GM23338 (cell line): ENCODE data around the gene SOX1. TPM values are rescaled to one million over a fixed set of nuclear protein-coding genes. Genes with fewer than 3 reads are reported as not detected.

ENCODE experiments used
- ATAC-seq: fragments of 200-7000 bp; cut with Tn5 transposase; 3 replicates; pipeline ENCODE4 v1.9.1; 2020
- DNase-seq: peaks from one replicate; pipeline ENCODE4 v3.0.0-alpha.2; 2015; ENCODE audit warnings: low spot score
- H2AFZ ChIP-seq: fragments of 200-600 bp; sonication (generic); 2 replicates; pipeline ENCODE4 v1.8.0; 2016; ENCODE audit warnings: antibody characterized with exemption, mild to moderate bottlenecking, moderate library complexity
- H3F3A ChIP-seq: fragments of 200-600 bp; sonication (generic); replicated peaks from 2 replicates; pipeline ENCODE4 v1.8.0; 2017; ENCODE audit warnings: antibody characterized with exemption, mixed run types, low read depth
- H3K27ac ChIP-seq: fragments of 200-600 bp; sonication (generic); 2 replicates; pipeline ENCODE4 v1.6.1; 2016; ENCODE audit warnings: low read depth
- H3K27me3 ChIP-seq: fragments of 200-600 bp; sonication (generic); 2 replicates; pipeline ENCODE4 v1.8.0; 2016; ENCODE audit warnings: mild to moderate bottlenecking, mixed run types, moderate library complexity; ENCODE audit not compliant: insufficient read depth
- H3K36me3 ChIP-seq: fragments of 200-600 bp; sonication (generic); 2 replicates; pipeline ENCODE4 v1.8.0; 2016; ENCODE audit warnings: mild to moderate bottlenecking; ENCODE audit not compliant: insufficient read depth
- H3K4me1 ChIP-seq: fragments of 200-600 bp; sonication (generic); 2 replicates; pipeline ENCODE4 v1.8.0; 2016; ENCODE audit warnings: mild to moderate bottlenecking, moderate library complexity; ENCODE audit not compliant: insufficient read depth
- H3K4me2 ChIP-seq: fragments of 200-600 bp; sonication (generic); 2 replicates; pipeline ENCODE4 v1.7.1; 2017; ENCODE audit warnings: mixed run types
- H3K4me3 ChIP-seq: fragments of 200-600 bp; sonication (generic); 2 replicates; pipeline ENCODE4 v1.6.1; 2016; ENCODE audit warnings: mixed run types
- H3K79me2 ChIP-seq: fragments of 200-600 bp; sonication (generic); replicated peaks from 2 replicates; pipeline ENCODE4 v1.8.0; 2017; ENCODE audit warnings: mild to moderate bottlenecking; ENCODE audit not compliant: insufficient read depth
- H3K9me2 ChIP-seq: fragments of 200-600 bp; sonication (generic); 2 replicates; pipeline ENCODE4 v1.8.0; 2017; ENCODE audit not compliant: insufficient read depth
- H4K20me1 ChIP-seq: fragments of 200-600 bp; sonication (generic); replicated peaks from 2 replicates; pipeline ENCODE4 v1.8.0; 2017; ENCODE audit warnings: mild to moderate bottlenecking; ENCODE audit not compliant: insufficient read depth
- H3K27ac Mint-ChIP-seq: 2 replicates; pipeline ENCODE4 v1.8.0; 2020; ENCODE audit warnings: inconsistent platforms, mild to moderate bottlenecking, moderate library complexity, mixed read lengths
- H3K27me3 Mint-ChIP-seq: 3 replicates; pipeline ENCODE4 v1.8.0; 2022; ENCODE audit warnings: low read depth, mild to moderate bottlenecking, moderate library complexity, mixed read lengths, inconsistent platforms; ENCODE audit not compliant: insufficient read depth, poor library complexity
- H3K36me3 Mint-ChIP-seq: 3 replicates; pipeline ENCODE4 v1.8.0; 2021; ENCODE audit warnings: low read depth, mild to moderate bottlenecking, inconsistent platforms, moderate library complexity, mixed read lengths
- H3K4me1 Mint-ChIP-seq: 3 replicates; pipeline ENCODE4 v1.8.0; 2020; ENCODE audit warnings: mild to moderate bottlenecking, inconsistent platforms, mixed read lengths
- H3K4me3 Mint-ChIP-seq: 3 replicates; pipeline ENCODE4 v1.8.0; 2021; ENCODE audit warnings: moderate library complexity, mild to moderate bottlenecking, inconsistent platforms, mixed read lengths
- H3K9me3 Mint-ChIP-seq: 3 replicates; pipeline ENCODE4 v1.8.0; 2020; ENCODE audit warnings: moderate library complexity, mild to moderate bottlenecking, inconsistent platforms, mixed read lengths
- EZH2 ChIP-seq: fragments of 200-600 bp; sonication (generic); IDR thresholded peaks from one replicate; pipeline ENCODE4 v1.8.0; 2017; ENCODE audit warnings: antibody characterized with exemption, mild to moderate bottlenecking, low read depth; ENCODE audit not compliant: unreplicated experiment
- EZH2phosphoT487 ChIP-seq: fragments of 200-600 bp; sonication (generic); IDR thresholded peaks from one replicate; pipeline ENCODE4 v1.8.1; 2018; ENCODE audit warnings: antibody characterized with exemption; ENCODE audit not compliant: unreplicated experiment
- JUNB ChIP-seq: IDR thresholded peaks from one replicate; pipeline ENCODE4 v1.6.1; 2016; ENCODE audit warnings: antibody characterized with exemption; ENCODE audit not compliant: unreplicated experiment
- NANOG ChIP-seq: IDR thresholded peaks from 2 replicates; pipeline ENCODE4 v1.6.1; 2016; ENCODE audit warnings: antibody characterized with exemption, borderline replicate concordance
- POLR2AphosphoS5 ChIP-seq: IDR thresholded peaks from 2 replicates; pipeline ENCODE4 v1.6.1; 2016; ENCODE audit warnings: antibody characterized with exemption, low read depth
- REST ChIP-seq: IDR thresholded peaks from one replicate; pipeline ENCODE4 v1.6.1; 2018; ENCODE audit warnings: antibody characterized with exemption; ENCODE audit not compliant: unreplicated experiment
- STAT1 ChIP-seq: IDR thresholded peaks from one replicate; pipeline ENCODE4 v1.6.1; 2016; ENCODE audit warnings: antibody characterized with exemption; ENCODE audit not compliant: unreplicated experiment
- ZNF114 ChIP-seq: fragments of 250-450 bp; sonication (Bioruptor Pico); IDR thresholded peaks from 2 replicates; pipeline ENCODE4 v1.5.0; 2020; ENCODE audit warnings: mild to moderate bottlenecking, moderate library complexity
- ZNF331 ChIP-seq: fragments of 250-450 bp; sonication (Bioruptor Pico); IDR thresholded peaks from 2 replicates; pipeline ENCODE4 v1.5.0; 2020; ENCODE audit warnings: low read depth, mild to moderate bottlenecking, moderate library complexity
- polyA plus RNA-seq: library from polyadenylated mRNA; unstranded; fragments of >200 nt; fragmentation: Nextera tagmentation; extraction: Ambion mirVana; gene quantifications from 2 replicates; pipeline ENCODE4 v1.2.1, GENCODE V29; 2016
- total RNA-seq: library from RNA; depleted of rRNA; stranded (reverse); fragments of >200 nt; shearing (Covaris generic); gene quantifications from 2 replicates; pipeline ENCODE4 v1.2.3, GENCODE V29; 2014
- TF ChIP-seq, protein P1 (sequence below): IDR thresholded peaks from 2 replicates; pipeline ENCODE4 v1.6.1; 2016; ENCODE audit warnings: antibody characterized with exemption
- TF ChIP-seq, protein P2 (sequence below): fragments of 250-450 bp; sonication (Bioruptor Pico); IDR thresholded peaks from 2 replicates; pipeline ENCODE4 v1.5.0; 2020; ENCODE audit warnings: mild to moderate bottlenecking, moderate library complexity

SOX1 gene
- total and polyA plus RNA-seq, 2 experiments from 2014 or later, result 0.10 to 0.17 TPM

DNA sequence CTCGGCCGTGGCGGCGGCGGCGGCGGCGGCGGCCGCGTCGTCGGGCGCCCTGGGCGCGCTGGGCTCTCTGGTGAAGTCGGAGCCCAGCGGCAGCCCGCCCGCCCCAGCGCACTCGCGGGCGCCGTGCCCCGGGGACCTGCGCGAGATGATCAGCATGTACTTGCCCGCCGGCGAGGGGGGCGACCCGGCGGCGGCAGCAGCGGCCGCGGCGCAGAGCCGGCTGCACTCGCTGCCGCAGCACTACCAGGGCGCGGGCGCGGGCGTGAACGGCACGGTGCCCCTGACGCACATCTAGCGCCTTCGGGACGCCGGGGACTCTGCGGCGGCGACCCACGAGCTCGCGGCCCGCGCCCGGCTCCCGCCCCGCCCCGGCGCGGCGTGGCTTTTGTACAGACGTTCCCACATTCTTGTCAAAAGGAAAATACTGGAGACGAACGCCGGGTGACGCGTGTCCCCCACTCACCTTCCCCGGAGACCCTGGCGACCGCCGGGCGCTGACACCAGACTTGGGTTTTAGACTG lies 1.7 kb downstream of the SOX1 start:
- Histone ChIP-seq H3K36me3 (no peaks in the 10 kb centered on the region), H3K27me3 (peaks cover 82% of the 10 kb centered on the region), H3F3A (peaks cover 21% of the 10 kb centered on the region), H3K4me1 (peaks cover 52% of the 10 kb centered on the region), H3K4me2 (peak overlapping the region; percentile 71), H3K4me3 (peak overlapping the region; percentile 46), H3K79me2 (no peaks in the 10 kb centered on the region), H3K9me2 (no peaks in the 10 kb centered on the region), H3K27ac (no peak overlapping the region), H2AFZ (no peak overlapping the region), H4K20me1 (peaks cover 24% of the 10 kb centered on the region)
- Mint-ChIP-seq H3K9me3 (peaks cover 7% of the 10 kb centered on the region; the same call in 1 of the 3 replicates), H3K27ac (no peak overlapping the region), H3K36me3 (no peaks in the 10 kb centered on the region; the same call in 2 of the 3 replicates), H3K4me3 (peak overlapping the region; percentile 64), H3K27me3 (peaks cover 71% of the 10 kb centered on the region), H3K4me1 (peaks cover 38% of the 10 kb centered on the region)
- TF ChIP-seq EZH2phosphoT487 (no peak), NANOG (no peak), EZH2 (no peak), POLR2AphosphoS5 (no peak), REST (no peak), ZNF114 (no peak), JUNB (no peak), STAT1 (no peak), ZNF331 (CRISPR knock-in tag) (no peak)
- TF ChIP-seq, protein P1, sequence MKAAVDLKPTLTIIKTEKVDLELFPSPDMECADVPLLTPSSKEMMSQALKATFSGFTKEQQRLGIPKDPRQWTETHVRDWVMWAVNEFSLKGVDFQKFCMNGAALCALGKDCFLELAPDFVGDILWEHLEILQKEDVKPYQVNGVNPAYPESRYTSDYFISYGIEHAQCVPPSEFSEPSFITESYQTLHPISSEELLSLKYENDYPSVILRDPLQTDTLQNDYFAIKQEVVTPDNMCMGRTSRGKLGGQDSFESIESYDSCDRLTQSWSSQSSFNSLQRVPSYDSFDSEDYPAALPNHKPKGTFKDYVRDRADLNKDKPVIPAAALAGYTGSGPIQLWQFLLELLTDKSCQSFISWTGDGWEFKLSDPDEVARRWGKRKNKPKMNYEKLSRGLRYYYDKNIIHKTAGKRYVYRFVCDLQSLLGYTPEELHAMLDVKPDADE, result no peak
- TF ChIP-seq, protein P2, sequence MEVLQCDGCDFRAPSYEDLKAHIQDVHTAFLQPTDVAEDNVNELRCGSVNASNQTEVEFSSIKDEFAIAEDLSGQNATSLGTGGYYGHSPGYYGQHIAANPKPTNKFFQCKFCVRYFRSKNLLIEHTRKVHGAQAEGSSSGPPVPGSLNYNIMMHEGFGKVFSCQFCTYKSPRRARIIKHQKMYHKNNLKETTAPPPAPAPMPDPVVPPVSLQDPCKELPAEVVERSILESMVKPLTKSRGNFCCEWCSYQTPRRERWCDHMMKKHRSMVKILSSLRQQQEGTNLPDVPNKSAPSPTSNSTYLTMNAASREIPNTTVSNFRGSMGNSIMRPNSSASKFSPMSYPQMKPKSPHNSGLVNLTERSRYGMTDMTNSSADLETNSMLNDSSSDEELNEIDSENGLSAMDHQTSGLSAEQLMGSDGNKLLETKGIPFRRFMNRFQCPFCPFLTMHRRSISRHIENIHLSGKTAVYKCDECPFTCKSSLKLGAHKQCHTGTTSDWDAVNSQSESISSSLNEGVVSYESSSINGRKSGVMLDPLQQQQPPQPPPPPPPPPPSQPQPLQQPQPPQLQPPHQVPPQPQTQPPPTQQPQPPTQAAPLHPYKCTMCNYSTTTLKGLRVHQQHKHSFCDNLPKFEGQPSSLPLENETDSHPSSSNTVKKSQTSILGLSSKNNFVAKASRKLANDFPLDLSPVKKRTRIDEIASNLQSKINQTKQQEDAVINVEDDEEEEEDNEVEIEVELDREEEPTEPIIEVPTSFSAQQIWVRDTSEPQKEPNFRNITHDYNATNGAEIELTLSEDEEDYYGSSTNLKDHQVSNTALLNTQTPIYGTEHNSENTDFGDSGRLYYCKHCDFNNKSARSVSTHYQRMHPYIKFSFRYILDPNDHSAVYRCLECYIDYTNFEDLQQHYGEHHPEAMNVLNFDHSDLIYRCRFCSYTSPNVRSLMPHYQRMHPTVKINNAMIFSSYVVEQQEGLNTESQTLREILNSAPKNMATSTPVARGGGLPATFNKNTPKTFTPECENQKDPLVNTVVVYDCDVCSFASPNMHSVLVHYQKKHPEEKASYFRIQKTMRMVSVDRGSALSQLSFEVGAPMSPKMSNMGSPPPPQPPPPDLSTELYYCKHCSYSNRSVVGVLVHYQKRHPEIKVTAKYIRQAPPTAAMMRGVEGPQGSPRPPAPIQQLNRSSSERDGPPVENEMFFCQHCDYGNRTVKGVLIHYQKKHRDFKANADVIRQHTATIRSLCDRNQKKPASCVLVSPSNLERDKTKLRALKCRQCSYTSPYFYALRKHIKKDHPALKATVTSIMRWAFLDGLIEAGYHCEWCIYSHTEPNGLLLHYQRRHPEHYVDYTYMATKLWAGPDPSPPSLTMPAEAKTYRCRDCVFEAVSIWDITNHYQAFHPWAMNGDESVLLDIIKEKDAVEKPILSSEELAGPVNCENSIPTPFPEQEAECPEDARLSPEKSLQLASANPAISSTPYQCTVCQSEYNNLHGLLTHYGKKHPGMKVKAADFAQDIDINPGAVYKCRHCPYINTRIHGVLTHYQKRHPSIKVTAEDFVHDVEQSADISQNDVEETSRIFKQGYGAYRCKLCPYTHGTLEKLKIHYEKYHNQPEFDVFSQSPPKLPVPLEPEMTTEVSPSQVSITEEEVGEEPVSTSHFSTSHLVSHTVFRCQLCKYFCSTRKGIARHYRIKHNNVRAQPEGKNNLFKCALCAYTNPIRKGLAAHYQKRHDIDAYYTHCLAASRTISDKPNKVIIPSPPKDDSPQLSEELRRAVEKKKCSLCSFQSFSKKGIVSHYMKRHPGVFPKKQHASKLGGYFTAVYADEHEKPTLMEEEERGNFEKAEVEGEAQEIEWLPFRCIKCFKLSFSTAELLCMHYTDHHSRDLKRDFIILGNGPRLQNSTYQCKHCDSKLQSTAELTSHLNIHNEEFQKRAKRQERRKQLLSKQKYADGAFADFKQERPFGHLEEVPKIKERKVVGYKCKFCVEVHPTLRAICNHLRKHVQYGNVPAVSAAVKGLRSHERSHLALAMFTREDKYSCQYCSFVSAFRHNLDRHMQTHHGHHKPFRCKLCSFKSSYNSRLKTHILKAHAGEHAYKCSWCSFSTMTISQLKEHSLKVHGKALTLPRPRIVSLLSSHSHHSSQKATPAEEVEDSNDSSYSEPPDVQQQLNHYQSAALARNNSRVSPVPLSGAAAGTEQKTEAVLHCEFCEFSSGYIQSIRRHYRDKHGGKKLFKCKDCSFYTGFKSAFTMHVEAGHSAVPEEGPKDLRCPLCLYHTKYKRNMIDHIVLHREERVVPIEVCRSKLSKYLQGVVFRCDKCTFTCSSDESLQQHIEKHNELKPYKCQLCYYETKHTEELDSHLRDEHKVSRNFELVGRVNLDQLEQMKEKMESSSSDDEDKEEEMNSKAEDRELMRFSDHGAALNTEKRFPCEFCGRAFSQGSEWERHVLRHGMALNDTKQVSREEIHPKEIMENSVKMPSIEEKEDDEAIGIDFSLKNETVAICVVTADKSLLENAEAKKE (CRISPR knock-in tag), result no peak
- ATAC-seq (no peak), DNase-seq (no peak)
